Fibroblast of villous mesenchyme (primary cell): ENCODE measurements around the gene KIAA0040. TPM values are rescaled to one million over a fixed set of nuclear protein-coding genes. Genes with fewer than 3 reads are reported as not detected.

Experiments used
- DNase-seq: peaks from one replicate; pipeline ENCODE4 v3.0.0-alpha.2; 2010; ENCODE audit warnings: low read depth
- H3K4me3 ChIP-seq: 2 replicates; pipeline ENCODE4 v1.5.1; 2011; ENCODE audit warnings: low read depth, mild to moderate bottlenecking, low read length
- CTCF ChIP-seq: IDR thresholded peaks from 2 replicates; pipeline ENCODE4 v1.5.1; 2012; ENCODE audit warnings: low read depth, mild to moderate bottlenecking, low read length; ENCODE audit not compliant: insufficient read depth
- total RNA-seq: library from RNA; depleted of rRNA; stranded (reverse); fragments of >200 nt; gene quantifications from 2 replicates; pipeline ENCODE4 v1.2.3, GENCODE V29; 2012

KIAA0040 gene
- total RNA-seq, 1 donor: under 0.01 TPM

- H3K4me3 ChIP-seq: no peak overlapping the region
- DNase-seq: no peak
- TF ChIP-seq CTCF: no peak
These were observed 11.0 kb upstream of the KIAA0040 start for GRCh38 chr1:175203570-175204068.

GRCh38 chr1:175200678-175201521, 8.3 kb upstream of the KIAA0040 start:
- no peak overlapping the region for H3K4me3 ChIP-seq
- DNase-seq: peak; percentile 28
- TF ChIP-seq CTCF: no peak

- no peak for DNase-seq
- no peak overlapping the region for H3K4me3 ChIP-seq
- no peak for TF ChIP-seq CTCF
These were observed 5.8 kb upstream of the KIAA0040 start for GRCh38 chr1:175198332-175198731.

- no peak for TF ChIP-seq CTCF
- no peak for DNase-seq
- no peak overlapping the region for H3K4me3 ChIP-seq
These were observed 5.0 kb upstream of the KIAA0040 start for GRCh38 chr1:175197531-175197930.

- no peak for DNase-seq
- no peak overlapping the region for H3K4me3 ChIP-seq
- TF ChIP-seq CTCF: no peak
These were observed 3.2 kb upstream of the KIAA0040 start for GRCh38 chr1:175195798-175196197.

- no peak overlapping the region for H3K4me3 ChIP-seq
- no peak for DNase-seq
- TF ChIP-seq CTCF: no peak
These were observed 2.7 kb upstream of the KIAA0040 start for GRCh38 chr1:175195281-175195680.
